ENCODE results near the gene DDX42.

Gene DDX42

GRCh38 chr17:63826468-63827001 is 52.6 kb downstream of the DDX42 start:
- DNase-seq: no peak

- peak; percentile 97 for DNase-seq
These were observed 53.2 kb downstream of the DDX42 start, which contains the start of the genes FTSJ3 and PSMC5 for GRCh38 chr17:63827002-63827800. Gene FTSJ3 (minus strand): TSS chr17:63827663. CDS start chr17:63826902, 761 bp downstream. Gene PSMC5 (plus strand): TSS chr17:63827431. CDS start chr17:63827491, 60 bp downstream.

- DNase-seq: no peak
These were observed 53.8 kb downstream of the DDX42 start for GRCh38 chr17:63827801-63828221.

- DNase-seq: no peak
These were observed 55.0 kb downstream of the DDX42 start for GRCh38 chr17:63828936-63829335.

- no peak for DNase-seq
These were observed 56.3 kb downstream of the DDX42 start for GRCh38 chr17:63830278-63830677.

GRCh38 chr17:63830904-63831491 is 57.0 kb downstream of the DDX42 start:
- DNase-seq: no peak

GRCh38 chr17:63831505-63831904 is 57.5 kb downstream of the DDX42 start:
- no peak for DNase-seq

- no peak for DNase-seq
These were observed 58.0 kb downstream of the DDX42 start for GRCh38 chr17:63832014-63832413.

- DNase-seq: no peak
These were observed 58.5 kb downstream of the DDX42 start for GRCh38 chr17:63832455-63832854.

- DNase-seq: no peak
These were observed 59.2 kb downstream of the DDX42 start for GRCh38 chr17:63833026-63833740.

- no peak for DNase-seq
These were observed 59.9 kb downstream of the DDX42 start for GRCh38 chr17:63833741-63834373.

- DNase-seq: peak; percentile 66
These were observed 60.6 kb downstream of the DDX42 start for GRCh38 chr17:63834431-63835166.

- no peak for DNase-seq
These were observed 61.3 kb downstream of the DDX42 start for GRCh38 chr17:63835167-63835720.

GRCh38 chr17:63836811-63837210 is 62.8 kb downstream of the DDX42 start:
- no peak for DNase-seq

GRCh38 chr17:63837480-63837879 is 63.5 kb downstream of the DDX42 start:
- no peak for DNase-seq

- DNase-seq: no peak
These were observed 64.1 kb downstream of the DDX42 start for GRCh38 chr17:63837962-63838600.

GRCh38 chr17:63838631-63839171 is 64.7 kb downstream of the DDX42 start:
- no peak for DNase-seq

- DNase-seq: no peak
These were observed 66.8 kb downstream of the DDX42 start for GRCh38 chr17:63840591-63841349.

GRCh38 chr17:63841350-63842172 is 67.6 kb downstream of the DDX42 start:
- DNase-seq: no peak

All from stimulated activated naive CD4-positive, alpha-beta T cell treated with Interleukin-2 at 50 U/mL for 16 hours (primary cell).